ENCODE data around the gene RPS6KB2.
A peak's percentile ranks its signal among the peaks of the same experiment; 100 is the strongest.

Gene RPS6KB2

DNA sequence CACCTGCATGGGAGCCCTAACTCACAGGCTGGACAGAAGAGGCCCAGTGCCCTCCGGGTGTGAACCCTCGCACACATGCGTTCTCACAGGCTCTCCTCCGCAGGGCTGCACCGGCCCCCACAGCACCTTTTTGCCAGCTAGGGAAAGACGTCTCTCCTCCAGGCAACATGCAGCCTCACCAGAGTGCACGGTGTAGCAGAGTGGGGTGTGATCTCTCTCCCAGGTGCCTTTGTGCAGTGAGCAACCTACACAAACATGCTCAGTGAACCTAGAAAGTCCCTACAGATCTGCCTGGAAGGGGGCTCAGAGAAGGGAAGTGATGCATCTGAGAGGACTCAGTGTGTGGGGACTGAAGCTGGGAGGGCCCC is 16.5 kb upstream of the RPS6KB2 start:
- no peak for DNase-seq

DNA sequence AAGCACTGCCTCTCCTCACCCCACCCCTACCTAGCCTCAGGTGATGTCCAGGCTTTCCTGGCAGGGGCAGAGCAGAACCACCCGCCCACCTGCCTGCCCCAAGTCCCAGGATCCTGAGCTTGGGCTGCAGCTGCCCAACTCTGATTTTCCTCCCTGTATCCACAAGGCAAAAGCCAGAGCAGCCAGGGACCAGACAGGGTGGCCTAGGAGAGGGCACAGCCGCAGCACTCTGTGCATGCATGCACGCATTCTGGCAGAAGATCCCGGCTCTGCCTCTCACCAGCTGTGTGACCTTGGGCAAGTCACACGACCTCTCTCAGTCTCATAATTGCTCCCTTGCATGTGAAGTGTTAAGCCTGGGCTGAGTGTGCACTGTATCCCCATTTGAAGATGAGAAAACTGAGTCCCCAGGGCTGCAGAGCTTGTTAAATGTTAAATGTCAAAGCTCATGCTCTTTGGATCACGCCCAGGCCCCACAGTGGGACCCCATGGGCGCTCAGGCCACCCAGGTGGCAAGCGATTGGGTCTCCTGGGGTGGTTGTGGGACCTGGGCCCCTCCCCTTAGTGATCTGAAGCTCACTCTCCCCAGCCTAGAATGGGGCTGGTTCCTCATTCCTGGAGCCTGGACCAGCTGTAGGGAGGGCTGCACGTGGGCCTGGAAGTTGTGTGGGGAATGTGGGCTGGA is 15.7 kb upstream of the RPS6KB2 start:
- no peak for DNase-seq

DNA sequence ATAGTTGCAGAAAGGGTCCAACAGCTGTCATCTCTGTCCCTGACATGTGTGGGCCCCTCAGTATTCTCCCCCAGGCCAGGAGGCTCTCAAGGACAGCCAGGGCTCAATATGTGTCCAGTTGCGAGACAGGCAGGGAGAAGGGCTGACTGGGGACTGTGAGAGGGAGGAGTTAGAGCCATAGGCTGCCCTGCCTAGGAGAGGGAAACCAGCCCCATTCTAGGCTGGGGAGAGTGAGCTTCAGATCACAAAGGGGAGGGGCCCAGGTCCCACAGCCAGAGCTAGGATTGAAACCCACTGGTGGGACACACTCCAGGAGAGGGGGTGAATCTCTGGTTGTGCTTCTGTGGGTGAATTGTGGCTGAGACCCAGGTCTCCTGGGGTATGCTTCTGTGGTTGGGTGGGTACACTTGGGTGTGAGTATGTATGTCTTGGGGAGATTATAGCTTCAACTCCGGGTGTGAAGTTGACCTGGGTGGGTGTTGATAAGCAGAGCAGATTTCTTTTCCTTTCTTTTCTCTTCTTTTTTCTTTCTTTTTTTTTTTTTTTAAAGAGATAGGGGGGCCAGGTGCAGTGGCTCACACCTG is 14.9 kb upstream of the RPS6KB2 start:
- no peak for DNase-seq

DNA sequence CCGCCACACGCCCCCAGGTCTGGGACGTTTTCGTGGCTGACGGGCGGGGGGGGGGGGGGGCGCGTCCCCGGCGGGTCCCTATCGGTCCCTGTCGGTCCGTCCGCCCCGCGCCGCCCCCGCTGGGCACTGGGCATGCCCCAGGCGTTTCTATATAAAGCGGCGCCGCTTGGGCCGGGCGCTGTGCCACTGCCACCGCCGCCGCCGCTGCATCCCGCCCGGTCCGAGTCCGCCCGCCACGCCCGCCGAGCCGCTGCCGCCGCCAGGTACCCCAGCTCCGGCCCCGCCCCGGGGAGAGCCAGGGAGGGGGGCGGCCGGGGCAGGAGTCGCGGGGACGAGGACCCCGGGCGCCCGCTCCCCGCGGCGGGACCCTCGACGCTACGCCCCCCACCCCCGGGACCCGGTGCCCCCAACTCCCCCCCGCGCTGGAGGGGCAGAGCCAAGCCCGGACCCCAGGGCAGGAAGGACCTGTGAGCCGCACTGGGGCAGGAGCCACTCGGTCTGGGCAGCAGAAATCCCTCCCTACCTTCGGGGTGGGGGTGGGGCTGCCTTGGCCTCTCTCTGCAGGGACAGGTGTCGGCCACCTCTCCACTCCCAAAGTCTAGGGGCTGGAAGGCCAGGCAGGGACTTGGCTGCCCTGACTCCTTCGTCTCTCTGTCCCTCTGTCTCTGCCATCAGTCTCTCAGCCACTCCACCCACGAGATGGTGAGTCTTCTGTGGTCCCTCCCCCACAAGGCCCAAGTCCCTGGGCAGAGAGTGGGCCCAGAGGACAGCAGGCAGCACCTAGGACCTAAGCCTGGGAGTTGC is 12.6 kb upstream of the RPS6KB2 start, which contains the start of gene CARNS1:
CARNS1 (plus strand) TSS at position 178 of the 804 bp plus-strand sequence; CDS start at position 700, 522 bp downstream.
- DNase-seq = no peak

DNA sequence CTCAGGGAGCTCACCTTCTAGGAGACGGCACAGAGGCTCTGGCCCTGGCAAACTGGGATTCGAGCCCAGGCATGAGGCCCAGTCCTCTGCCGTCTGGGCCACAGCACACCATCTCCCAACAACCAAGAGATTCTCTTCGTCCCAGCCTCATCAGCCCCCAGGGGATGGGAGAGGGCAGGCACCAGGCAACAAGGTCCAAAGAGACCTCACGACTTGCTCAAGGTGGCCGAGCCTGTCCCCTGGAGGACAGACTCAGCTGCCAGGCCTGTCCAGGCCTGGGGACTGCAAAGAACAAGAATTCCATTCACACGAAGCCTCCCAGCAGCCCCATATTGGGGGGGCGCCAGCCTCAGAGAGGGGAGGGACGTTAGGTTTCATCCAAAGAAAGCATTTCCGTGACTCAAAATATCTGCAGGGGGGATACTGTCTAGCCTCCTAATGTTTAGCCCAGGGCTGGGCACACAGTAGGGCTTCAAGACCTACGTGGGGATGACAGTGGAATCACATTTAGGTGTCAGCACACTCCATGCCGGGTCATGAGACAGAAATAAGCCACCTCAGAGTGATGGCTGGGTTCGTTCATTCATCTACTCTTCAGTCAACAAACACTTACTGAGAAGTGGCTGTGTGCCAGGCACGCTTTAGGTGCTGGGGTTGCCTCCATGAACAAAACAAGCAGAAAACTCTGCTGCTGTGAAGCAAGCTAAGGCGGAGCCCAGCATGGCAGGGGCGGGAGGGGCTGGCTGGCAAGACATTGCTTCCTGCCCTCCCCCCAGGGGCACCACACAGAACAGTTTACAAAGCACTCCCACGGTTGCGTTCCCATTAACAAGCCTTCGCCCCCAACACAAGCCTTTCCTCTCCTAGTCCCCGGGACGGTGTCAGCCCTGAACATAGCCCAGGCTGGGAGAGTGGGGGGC is 11.6 kb upstream of the RPS6KB2 start:
- DNase-seq = peak; percentile 66

DNA sequence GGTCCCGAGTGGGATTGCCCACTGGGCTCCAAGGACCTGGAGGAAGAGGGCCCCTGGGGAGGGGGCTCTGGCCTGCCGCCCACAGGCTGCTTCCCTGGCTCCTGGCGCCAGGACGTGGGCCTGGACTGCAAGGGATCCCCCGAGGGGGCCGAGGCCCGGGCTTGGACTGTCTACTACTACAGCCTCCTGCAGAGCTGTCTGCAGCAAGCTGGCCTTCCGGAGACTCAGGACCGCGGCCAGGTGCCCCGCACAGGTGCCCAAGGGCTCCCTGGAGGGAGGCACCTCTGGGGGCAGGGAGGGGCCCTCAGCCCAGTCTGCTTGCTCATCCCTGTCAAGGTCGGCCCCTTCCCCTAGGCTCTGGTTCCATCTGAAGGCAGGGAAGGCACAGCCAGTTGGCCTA is 10.9 kb upstream of the RPS6KB2 start:
- DNase-seq = no peak

DNA sequence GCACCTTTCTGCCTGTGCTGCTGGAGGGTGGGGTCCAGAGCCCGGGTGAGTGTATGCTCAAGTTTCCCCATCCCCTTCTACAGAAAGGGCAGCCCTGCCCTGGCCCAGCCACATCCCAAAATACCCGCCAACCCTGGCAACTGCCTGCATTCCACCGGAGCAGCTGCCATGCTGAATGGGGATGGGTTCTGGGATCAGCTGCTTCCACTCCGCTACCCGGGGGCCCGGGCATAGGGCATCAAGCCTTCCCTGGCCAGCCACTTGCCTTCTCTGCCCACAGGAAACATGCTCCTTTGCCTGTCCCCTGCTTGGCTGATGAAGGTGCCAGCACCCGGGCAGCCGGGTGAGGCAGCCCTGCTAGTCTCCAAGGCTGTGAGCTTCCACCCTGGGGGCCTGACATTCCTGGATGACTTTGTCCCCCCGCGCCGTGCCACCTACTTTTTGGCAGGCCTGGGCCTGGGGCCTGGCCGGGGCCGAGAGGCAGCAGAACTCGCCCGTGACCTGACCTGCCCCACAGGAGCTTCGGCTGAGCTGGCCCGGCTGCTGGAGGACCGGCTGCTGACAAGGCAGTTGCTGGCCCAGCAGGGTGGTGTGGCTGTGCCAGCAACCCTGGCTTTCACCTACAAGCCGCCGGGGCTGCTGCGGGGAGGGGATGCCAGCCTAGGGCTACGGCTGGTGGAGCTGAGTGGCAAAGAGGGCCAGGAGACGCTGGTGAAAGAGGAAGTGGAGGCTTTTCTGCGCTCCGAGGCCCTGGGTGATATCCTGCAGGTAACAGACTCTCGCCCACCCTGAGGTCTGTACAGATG is 9.6 kb upstream of the RPS6KB2 start:
- DNase-seq = peak; percentile 52

DNA sequence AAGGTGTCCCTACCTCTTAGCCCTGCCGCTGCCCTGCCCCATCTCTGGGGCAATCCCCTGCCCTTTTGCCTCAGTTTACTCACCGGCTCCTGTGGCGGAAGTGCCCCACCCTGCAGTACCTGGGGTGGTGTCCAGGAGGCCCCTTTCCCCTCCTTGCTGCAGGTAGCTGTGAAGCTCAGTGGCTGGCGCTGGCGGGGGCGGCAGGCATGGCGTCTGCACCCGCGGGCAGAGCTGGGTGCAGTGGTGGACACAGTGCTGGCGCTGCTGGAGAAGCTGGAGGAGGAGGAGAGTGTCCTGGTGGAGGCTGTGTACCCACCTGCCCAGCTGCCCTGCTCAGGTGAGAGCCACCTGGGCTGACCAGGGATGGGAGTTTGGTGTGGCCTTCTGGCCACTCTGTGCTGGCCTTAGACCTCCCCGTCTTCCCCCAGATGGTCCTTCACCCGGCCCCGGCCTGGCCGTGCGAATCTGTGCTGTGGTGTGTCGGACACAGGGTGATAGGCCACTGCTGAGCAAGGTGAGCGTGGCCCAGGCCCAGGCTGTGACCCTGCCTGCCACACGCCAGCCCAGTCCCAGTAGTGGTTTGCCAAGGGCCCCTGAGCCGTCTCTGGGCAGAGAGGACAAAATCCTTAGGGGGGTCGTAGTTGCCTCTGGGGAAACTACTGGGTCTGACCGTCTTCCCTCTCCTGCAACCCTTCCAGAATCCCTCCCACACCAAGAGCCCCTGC is 8.8 kb upstream of the RPS6KB2 start:
- DNase-seq = peak; percentile 33

DNA sequence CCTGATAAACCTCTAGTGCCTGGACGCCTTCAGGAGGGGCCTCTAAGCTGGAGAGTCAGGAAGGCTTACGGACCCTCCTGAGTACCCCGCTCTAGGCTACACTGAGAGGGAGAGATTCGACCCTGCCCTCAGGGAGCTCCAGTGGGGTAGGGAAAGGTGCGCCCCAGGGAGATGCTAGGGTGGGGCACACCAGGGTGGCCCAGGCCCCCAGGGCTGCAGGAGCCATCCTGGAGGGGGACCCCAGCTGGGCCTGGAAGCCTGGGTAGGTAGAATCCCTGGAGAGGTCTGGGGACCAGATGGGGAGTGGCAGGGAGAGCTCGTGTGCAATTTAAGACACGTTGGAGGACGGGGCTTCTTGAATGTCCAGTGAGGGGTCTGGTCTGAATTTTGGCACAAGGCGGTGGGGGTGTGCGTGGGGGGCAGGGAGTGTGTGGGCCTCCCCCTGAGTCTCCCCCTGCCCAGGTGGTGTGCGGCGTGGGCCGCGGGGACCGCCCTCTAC is 8.1 kb upstream of the RPS6KB2 start:
- DNase-seq = peak; percentile 36

DNA sequence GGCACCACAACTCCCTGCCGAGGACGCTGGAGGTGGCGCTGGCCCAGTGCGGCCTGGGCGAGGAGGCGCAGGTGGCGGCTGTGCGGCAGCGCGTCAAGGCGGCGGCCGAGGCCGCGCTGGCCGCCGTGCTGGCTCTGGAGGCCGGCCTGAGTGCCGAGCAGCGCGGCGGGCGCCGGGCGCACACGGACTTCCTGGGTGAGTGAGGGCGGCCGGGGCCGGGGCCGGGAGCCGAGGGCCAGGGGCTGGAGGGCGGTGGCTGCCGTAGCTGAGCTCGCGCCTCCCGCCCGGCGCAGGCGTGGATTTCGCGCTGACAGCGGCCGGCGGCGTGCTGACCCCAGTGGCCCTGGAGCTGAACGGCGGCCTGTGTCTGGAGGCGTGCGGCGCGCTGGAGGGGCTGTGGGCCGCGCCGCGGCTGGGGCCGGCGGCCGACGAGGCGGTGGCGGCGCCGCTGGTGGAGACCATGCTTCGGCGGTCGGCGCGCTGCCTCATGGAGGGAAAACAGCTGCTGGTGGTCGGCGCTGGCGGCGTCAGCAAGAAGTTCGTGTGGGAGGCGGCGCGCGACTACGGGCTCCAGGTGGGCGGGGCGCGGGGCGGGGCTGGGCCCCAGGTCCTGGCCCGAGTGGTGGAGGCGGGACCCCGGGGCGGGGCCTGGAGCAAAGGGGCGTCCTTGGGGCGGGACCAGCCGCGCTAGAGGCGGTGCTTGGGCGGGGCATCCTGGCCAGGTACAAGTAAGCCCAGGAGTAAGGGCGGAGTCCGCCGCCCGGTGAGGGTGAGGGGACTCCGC is 7.5 kb upstream of the RPS6KB2 start:
- DNase-seq = peak; percentile 99

DNA sequence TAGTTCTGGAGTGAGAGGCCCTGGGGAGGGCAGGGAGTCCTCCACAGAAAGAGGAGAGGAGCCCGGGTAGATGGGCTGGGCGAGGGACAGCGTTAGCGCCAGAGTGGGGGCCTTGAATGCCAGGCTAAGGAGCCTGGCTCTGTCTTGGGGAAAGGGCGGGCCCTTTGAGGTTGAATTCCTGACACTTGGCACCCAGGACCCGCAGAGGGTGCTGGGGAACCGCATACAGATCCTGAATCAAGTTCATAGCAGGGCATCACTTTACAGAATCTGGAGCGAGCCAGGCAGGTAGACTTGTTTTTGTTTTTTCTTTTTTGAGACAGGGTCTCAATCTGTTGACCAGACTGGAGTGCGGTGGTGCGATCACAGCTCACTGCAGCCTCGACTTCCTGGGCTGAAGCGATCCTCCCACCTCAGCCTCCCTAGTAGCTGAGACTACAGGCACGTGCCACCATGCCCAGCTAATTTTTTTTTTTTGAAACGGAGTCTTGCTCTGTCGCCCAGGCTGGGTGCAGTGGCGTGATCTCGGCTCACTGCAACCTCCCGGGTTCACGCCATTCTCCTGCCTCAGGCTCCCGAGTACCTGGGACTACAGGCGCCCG is 6.8 kb upstream of the RPS6KB2 start:
- no peak for DNase-seq

DNA sequence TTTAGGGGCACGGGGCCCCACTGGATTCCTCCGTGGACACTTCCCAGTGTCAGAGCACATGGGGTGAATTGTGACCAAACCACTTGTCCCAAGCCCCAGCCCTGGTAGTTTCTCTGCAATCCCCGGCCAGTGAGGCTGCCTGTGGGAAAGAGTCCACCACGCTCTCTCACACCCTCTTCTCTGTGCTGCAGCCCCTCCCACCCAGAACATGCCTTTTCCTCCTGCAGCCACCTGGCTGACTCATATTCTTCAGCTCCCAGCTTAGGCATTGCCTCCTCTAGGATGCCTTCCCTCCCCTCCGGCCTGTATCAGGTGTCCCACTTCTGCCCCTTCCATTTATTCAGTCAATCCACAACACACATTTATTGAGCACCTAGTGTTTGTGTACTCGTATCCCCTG is 5.4 kb upstream of the RPS6KB2 start:
- DNase-seq = no peak

DNA sequence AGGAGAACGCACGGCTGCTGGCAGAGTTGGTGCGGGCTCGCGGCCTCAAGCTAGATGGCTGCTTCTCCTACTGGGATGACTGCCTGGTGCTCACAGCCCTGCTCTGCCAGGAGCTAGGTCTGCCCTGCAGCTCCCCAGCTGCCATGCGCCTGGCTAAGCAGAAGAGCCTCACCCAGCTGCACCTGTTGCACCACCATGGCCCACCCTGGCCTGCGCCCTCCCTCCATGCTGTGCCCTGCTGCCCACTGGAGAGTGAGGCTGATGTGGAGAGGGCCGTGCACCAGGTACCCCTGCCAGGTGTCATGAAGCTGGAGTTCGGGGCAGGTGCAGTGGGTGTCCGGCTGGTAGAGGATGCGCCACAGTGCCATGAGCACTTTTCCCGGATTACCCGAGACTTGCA is 4.8 kb upstream of the RPS6KB2 start:
- no peak for DNase-seq

DNA sequence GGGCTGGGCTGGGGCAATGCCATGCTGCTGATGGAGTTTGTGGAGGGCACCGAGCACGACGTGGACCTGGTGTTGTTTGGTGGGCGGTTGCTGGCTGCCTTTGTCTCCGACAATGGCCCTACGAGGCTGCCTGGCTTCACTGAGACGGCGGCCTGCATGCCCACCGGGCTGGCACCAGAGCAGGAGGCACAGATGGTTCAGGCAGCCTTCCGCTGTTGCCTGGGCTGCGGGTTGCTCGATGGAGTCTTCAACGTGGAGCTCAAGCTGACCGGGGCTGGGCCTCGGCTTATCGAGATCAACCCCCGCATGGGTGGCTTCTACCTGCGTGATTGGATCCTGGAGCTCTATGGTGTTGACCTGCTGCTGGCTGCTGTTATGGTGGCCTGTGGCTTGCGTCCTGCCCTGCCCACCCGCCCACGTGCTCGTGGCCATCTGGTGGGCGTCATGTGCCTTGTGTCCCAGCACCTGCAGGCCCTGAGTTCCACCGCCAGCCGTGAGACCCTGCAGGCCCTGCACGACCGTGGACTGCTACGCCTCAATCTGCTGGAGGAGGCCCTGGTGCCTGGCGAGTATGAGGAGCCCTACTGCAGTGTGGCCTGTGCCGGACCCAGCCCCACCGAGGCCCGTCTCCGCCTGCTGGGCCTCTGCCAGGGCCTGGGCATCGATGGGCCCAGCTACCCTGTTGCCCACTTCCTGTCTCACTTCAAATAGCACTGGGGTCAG is 4.2 kb upstream of the RPS6KB2 start:
- DNase-seq = no peak

DNA sequence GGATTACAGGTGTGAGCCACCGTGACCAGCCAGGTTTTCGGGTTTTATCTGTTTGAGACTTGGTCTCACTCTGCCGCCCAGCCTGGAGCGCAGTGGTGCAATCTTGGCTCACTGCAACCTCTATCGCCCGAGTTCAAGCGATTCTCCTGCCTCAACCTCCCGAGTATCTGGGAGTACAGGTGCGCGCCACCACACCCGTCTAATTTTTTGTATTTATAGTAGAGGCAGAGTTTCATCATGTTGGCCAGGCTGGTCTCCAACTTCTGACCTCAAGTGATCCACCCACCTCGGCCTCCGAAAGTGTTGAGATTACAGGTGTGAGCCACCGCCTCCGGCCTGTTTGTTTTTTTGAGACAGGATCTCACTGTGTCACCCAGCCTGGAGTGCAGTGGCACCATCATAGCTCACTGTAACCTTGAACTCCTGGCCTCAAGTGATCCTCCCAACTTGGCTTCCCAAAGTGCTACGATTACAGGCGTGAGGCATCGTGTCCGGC is 882 bp upstream of the RPS6KB2 start:
- peak; percentile 51 for DNase-seq

DNA sequence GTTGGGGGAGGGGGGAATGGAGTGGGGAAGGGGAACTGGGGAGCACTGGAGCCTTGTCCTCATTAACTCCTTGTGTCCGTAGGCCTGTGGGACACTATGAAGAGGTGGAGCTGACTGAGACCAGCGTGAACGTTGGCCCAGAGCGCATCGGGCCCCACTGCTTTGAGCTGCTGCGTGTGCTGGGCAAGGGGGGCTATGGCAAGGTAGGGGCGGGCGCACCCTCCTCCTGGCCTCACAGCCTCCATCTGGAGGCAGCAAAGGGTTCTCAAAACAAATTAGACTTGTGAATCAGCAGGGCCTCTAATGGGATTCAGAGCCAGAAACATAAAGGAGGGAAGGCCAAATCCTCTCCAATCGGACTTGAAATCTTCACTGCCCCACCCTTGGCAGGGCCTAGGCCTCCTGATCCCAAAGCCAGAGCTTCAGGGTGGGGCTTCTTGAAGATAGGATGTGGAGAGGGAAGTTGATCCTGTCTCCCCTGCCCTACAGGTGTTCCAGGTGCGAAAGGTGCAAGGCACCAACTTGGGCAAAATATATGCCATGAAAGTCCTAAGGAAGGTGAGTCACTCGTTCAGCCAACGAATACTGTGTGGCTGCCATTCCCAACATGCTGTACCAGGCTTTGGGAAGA is 859 bp downstream of the RPS6KB2 start:
- no peak for DNase-seq

DNA sequence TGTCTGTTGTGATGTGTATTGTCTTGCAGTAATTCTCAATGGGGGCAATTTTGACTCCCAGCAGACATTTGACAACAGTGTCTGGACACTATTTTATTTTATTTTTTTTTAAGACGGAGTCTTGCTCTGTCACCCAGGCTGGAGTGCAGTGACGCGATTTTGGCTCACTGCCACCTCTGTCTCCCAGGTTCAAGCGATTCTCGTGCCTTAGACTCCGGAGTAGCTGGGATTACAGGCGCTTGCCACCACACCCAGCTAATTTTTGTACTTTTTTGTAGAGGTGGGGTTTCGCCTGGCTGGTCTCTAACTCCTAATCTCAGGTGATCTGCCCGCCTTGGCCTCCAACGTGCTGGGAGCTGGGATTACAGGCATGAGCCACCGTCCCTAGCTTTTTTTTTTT is 1.4 kb downstream of the RPS6KB2 start:
- DNase-seq = no peak

Measured in stimulated activated CD8-positive, alpha-beta memory T cell treated with anti-CD3 and anti-CD28 coated beads, Interleukin-4, amount 100 ng/mL, for 48 hours (primary cell).